Fibroblast of lung (primary cell): ENCODE measurements around the gene MKI67. TPM values are rescaled to one million over a fixed set of nuclear protein-coding genes. Genes with fewer than 3 reads are reported as not detected.
A peak's percentile ranks its signal among the peaks of the same experiment; 100 is the strongest.

Source experiments
- DNase-seq, 2 donors: peaks; one replicate each; pipeline versions ENCODE4 v3.0.0 to v3.0.0-alpha.2; 2010; ENCODE audit warnings: low read depth in 2 of 2
- H2AFZ ChIP-seq: 2 replicates; pipeline ENCODE4 v1.5.1; 2012; ENCODE audit warnings: low read length, control low read depth, inconsistent platforms
- H3K27ac ChIP-seq: 2 replicates; pipeline ENCODE4 v1.5.1; 2011; ENCODE audit warnings: low read length, control low read depth; ENCODE audit not compliant: insufficient read depth
- H3K27me3 ChIP-seq: 2 replicates; pipeline ENCODE4 v1.5.1; 2011; ENCODE audit warnings: mild to moderate bottlenecking, low read length; ENCODE audit not compliant: control insufficient read depth, insufficient read depth
- H3K36me3 ChIP-seq: 2 replicates; pipeline ENCODE4 v1.5.1; 2011; ENCODE audit warnings: low read length; ENCODE audit not compliant: control insufficient read depth, insufficient read depth
- H3K4me1 ChIP-seq: 2 replicates; pipeline ENCODE4 v1.5.1; 2011; ENCODE audit warnings: low read length; ENCODE audit not compliant: control insufficient read depth, insufficient read depth; ENCODE audit errors: extremely low read depth
- H3K4me2 ChIP-seq: 2 replicates; pipeline ENCODE4 v1.5.1; 2011; ENCODE audit warnings: low read length, control low read depth; ENCODE audit not compliant: insufficient read depth; ENCODE audit errors: extremely low read depth
- H3K4me3 ChIP-seq, 4 experiments: fragments of 200-600 bp in 1 of 4; sonication (generic) in 1 of 4; replicated peaks in 1 of 4; 2 replicates each; pipeline ENCODE4 v1.5.1; 2011 to 2016; ENCODE audit warnings: low read length in 4 of 4, low read depth in 3 of 4, mild to moderate bottlenecking in 3 of 4, control low read depth in 2 of 4, inconsistent platforms in 1 of 4, mixed read lengths in 1 of 4; ENCODE audit not compliant: insufficient read depth in 1 of 4; ENCODE audit errors: control extremely low read depth in 1 of 4
- H3K79me2 ChIP-seq: 2 replicates; pipeline ENCODE4 v1.5.1; 2012; ENCODE audit warnings: mild to moderate bottlenecking, low read length, inconsistent platforms; ENCODE audit not compliant: control insufficient read depth, insufficient read depth
- H3K9ac ChIP-seq: 2 replicates; pipeline ENCODE4 v1.5.1; 2011; ENCODE audit warnings: mild to moderate bottlenecking, low read length, control low read depth; ENCODE audit not compliant: insufficient read depth
- H3K9me3 ChIP-seq: 2 replicates; pipeline ENCODE4 v1.5.1; 2012; ENCODE audit warnings: low read depth, low read length; ENCODE audit not compliant: control insufficient read depth, insufficient read depth
- H4K20me1 ChIP-seq: 2 replicates; pipeline ENCODE4 v1.5.1; 2011; ENCODE audit warnings: low read length; ENCODE audit not compliant: control insufficient read depth, insufficient read depth; ENCODE audit errors: extremely low read depth
- CTCF ChIP-seq, 2 donors: IDR thresholded peaks in 1 of 2; conservative IDR thresholded peaks in 1 of 2; 1 replicate in 1 of 2; 2 replicates in 1 of 2; pipeline ENCODE4 v1.5.1; 2011 to 2012; ENCODE audit warnings: low read length in 2 of 2, control low read depth in 1 of 2, inconsistent platforms in 1 of 2, low read depth in 1 of 2, mild to moderate bottlenecking in 1 of 2
- EZH2 ChIP-seq: IDR thresholded peaks from 2 replicates; pipeline ENCODE4 v1.5.1; 2012; ENCODE audit warnings: low read length, control low read depth, mild to moderate bottlenecking; ENCODE audit errors: missing control alignments
- polyA plus RNA-seq, 2 donors: library from polyadenylated mRNA; depleted of rRNA in 1 of 2; stranded (reverse) in 1 of 2; unstranded in 1 of 2; fragments of >200 nt; gene quantifications; 2 replicates each; pipeline ENCODE4 v1.2.1, GENCODE V29; 2011 to 2012; ENCODE audit warnings: missing spikeins in 1 of 2
- total RNA-seq: library from RNA; depleted of rRNA; stranded (reverse); fragments of >200 nt; gene quantifications from 2 replicates; pipeline ENCODE4 v1.2.1, GENCODE V29; 2014

Gene MKI67
- total and polyA plus RNA-seq, 2 donors (not counting 1 experiment from before 2014, with no cell fraction given) = 4.3 to 6.4 TPM

- Histone ChIP-seq H3K9ac (no peak overlapping the region), H2AFZ (no peak overlapping the region), H3K4me1 (no peaks in the 10 kb centered on the region), H3K4me2 (no peak overlapping the region), H3K27ac (no peak overlapping the region), H3K36me3 (peaks cover 12% of the 10 kb centered on the region), H4K20me1 (no peaks in the 10 kb centered on the region), H3K79me2 (no peaks in the 10 kb centered on the region), H3K4me3 (no peak overlapping the region), H3K27me3 (no peaks in the 10 kb centered on the region), H3K9me3 (no peaks in the 10 kb centered on the region)
- no peak for TF ChIP-seq EZH2
- no peak for TF ChIP-seq CTCF (conservative IDR thresholded peaks at IDR 0.05 in 1 of 2, IDR thresholded peaks at IDR 0.05 in 1 of 2; ENCODE audit: low read depth in 1 of 2, low read length in 2 of 2)
- no peak for DNase-seq
Measured at GRCh38 chr10:128098631-128099030, 27.6 kb downstream of the MKI67 start.

GRCh38 chr10:128097783-128098182 lies 28.4 kb downstream of the MKI67 start:
- H3K79me2 ChIP-seq = no peaks in the 10 kb centered on the region
- no peaks in the 10 kb centered on the region for H3K4me1 ChIP-seq
- no peak overlapping the region for H3K27ac ChIP-seq
- H2AFZ ChIP-seq = no peak overlapping the region
- peak; percentile 12 to 39 for DNase-seq
- no peaks in the 10 kb centered on the region for H3K27me3 ChIP-seq
- peaks cover 9% of the 10 kb centered on the region for H3K36me3 ChIP-seq
- H3K4me3 ChIP-seq = no peak overlapping the region
- no peak overlapping the region for H3K4me2 ChIP-seq
- no peak for TF ChIP-seq EZH2
- TF ChIP-seq CTCF (conservative IDR thresholded peaks at IDR 0.05 in 1 of 2, IDR thresholded peaks at IDR 0.05 in 1 of 2; ENCODE audit: low read depth in 1 of 2, low read length in 2 of 2) = no peak
- no peaks in the 10 kb centered on the region for H3K9me3 ChIP-seq
- no peaks in the 10 kb centered on the region for H4K20me1 ChIP-seq
- H3K9ac ChIP-seq = no peak overlapping the region

- H4K20me1 ChIP-seq = no peaks in the 10 kb centered on the region
- no peak for DNase-seq
- H3K9me3 ChIP-seq = no peaks in the 10 kb centered on the region
- H3K4me3 ChIP-seq = no peak overlapping the region
- peaks cover 9% of the 10 kb centered on the region for H3K36me3 ChIP-seq
- H3K9ac ChIP-seq = no peak overlapping the region
- TF ChIP-seq EZH2 = no peak
- no peak for TF ChIP-seq CTCF (conservative IDR thresholded peaks at IDR 0.05 in 1 of 2, IDR thresholded peaks at IDR 0.05 in 1 of 2; ENCODE audit: low read depth in 1 of 2, low read length in 2 of 2)
- H3K4me2 ChIP-seq = no peak overlapping the region
- no peak overlapping the region for H3K27ac ChIP-seq
- H3K27me3 ChIP-seq = no peaks in the 10 kb centered on the region
- no peaks in the 10 kb centered on the region for H3K4me1 ChIP-seq
- no peaks in the 10 kb centered on the region for H3K79me2 ChIP-seq
- H2AFZ ChIP-seq = no peak overlapping the region
Measured at GRCh38 chr10:128096486-128097199, 29.6 kb downstream of the MKI67 start.
